ENCODE data around the gene IL1RAP. TPM values are rescaled to one million over a fixed set of nuclear protein-coding genes. Genes with fewer than 3 reads are reported as not detected.

Gene IL1RAP
- polyA plus RNA-seq, 3 donors, result 12.8 to 19.3 (median 15.0) TPM

DNA sequence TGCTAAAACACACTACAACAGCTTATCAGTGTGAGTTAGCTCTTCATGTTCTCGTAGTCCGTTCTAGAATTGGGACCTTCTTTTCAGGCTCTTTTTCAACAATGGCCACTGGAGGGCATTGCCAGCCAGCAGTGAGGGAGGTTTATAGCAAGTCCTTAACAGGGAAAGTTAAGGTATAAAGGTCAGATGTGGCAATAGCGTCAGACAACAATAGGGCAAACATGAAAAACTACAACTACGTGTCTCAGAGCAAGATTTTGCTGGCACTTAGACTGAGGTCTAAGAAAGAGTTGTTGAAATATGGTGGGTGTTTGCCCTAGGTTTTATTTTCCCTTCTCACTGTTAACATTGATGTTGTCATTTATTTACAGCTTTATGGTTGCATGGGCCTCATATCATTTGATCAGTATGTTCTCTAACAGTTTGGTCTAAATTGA lies 187.2 kb downstream of the IL1RAP start:
- no peak for DNase-seq

- no peak for DNase-seq
These were observed 192.7 kb downstream of the IL1RAP start for GRCh38 chr3:190706582-190706981.

Other genes starting within 250 kb of the IL1RAP start
- gene CLDN1, start 191.6 kb upstream of the IL1RAP start, polyA plus RNA-seq (ENCODE audit: insufficient read length in 3 of 3), result 10 to 100 TPM; 44.8 to 63.3 (median 58.9) TPM
- gene CLDN16, start 125.9 kb upstream of the IL1RAP start, polyA plus RNA-seq (ENCODE audit: insufficient read length in 3 of 3), result 10 to 100 TPM; 28.6 to 43.0 (median 29.3) TPM
- gene TMEM207, start 64.2 kb upstream of the IL1RAP start, polyA plus RNA-seq (ENCODE audit: insufficient read length in 3 of 3), result 10 to 100 TPM; 17.8 to 24.0 (median 20.3) TPM